Measurements from ENCODE around the gene LATS2.

Gene LATS2

GRCh38 chr13:20991741-20992520 is 69.5 kb downstream of the LATS2 start:
- DNase-seq (ENCODE audit: low read depth) = no peak

GRCh38 chr13:20990910-20991525 is 70.4 kb downstream of the LATS2 start:
- DNase-seq (ENCODE audit: low read depth) = no peak

DNA sequence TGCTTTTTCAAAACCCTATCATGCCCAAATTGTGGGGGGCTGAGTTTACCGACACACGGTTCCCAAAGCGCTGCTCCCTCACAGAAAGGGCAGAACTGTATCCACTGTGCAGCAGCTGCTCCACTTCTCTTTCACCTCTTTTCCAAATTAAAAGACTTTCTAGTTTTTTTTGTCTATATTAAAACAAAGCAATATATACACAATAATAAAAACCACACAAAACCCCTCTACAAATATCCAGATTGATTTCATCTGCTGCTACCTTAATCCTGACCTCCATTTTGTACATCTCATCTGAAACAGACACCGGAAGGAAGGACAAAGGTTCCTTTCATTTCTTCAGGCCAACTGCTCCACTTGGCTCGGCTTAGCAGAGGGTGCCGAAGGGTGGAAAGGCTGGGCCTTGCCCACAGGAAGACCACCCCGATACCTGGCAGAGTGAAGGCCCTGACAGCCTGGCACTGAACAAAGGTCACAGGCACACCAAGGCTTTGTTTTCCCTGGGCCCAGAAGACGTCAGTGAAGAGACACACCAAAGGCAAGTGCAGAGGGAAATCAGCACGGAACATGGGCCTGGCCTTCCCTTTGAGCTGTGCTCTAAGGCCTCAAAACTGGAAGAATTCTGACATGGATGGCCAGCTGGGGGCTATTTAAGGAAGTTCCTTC is 71.6 kb downstream of the LATS2 start:
- no peak for DNase-seq (ENCODE audit: low read depth)

DNA sequence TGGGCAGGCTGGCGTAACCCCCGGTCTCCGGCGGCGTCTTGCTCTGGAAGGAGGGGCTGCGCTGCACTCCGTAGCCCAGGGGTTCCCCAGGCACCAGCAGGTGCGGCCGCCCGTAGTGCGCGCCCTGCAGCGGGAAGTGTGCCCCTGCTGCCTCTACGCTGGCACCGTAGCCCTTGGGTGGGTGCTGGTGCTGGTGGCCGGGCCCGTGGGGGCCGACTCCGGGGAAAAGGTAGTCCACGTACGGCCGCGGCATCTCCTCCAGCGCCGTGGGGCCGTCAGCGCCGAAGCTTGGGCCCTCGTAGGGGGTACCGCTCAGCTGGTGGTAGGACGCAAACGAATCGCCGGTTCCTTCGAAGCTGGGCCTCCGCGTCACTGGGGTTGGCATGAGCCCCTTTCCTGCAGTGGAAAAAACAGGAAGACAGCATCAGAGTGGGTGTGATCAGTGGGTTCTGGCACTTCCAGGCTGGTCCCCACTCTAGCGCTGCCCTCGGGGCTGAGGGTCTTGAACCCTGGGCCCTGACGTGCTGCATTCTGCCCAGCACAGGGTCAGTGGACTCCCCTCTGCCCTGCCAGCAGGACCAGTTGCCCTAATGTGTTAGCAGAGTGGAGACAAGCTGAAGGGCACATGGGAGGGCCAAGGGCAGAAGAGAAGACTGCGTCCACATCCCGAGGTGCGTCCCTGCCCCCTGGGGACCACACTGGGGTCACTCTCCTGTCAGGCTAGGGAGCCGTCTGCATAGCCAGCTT is 72.3 kb downstream of the LATS2 start:
- no peak for DNase-seq (ENCODE audit: low read depth)

DNA sequence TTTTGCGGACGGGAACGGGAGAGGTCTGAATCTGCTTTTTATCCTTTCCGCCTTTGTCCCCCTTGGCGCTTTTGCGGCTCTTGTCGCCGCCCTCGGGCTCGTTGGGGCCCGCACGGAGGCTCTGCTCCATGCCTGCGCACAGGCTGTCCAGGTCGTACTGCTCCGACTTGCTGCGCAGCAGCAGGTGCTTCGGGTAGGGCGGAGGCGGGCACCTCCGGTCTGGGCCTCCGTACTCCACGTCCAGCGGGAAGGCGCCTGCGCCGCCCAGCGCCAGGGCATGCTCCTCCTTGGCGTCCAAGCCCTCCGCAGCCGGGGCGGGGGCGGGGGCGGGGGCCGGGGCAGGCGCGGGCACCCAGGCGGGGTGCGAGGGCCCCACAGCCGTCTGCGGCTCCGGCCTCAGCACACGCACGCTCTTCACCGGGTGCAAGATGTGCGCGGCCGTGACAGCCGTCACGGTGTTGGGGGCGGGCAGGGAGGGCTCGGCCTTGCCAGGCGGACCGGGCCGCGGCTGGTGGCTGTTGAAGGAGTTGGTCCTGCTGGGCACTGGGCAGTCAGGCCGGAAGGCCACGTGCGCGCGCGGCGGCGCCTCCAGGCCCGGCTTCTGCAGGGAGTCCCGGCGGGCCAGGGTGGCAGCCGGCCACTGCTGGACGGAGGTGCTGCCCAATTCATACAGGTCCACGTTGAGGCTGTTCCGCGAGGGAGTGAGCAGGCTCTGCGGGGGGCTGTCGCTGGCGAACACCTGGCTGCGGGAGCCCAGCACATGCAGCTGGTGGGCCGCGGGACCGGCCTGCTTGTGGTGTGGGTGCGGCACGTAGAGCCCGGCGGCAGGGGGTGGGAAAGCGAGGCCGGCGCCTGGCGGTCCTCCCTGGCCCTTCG is 73.1 kb downstream of the LATS2 start:
- no peak for DNase-seq (ENCODE audit: low read depth)

DNA sequence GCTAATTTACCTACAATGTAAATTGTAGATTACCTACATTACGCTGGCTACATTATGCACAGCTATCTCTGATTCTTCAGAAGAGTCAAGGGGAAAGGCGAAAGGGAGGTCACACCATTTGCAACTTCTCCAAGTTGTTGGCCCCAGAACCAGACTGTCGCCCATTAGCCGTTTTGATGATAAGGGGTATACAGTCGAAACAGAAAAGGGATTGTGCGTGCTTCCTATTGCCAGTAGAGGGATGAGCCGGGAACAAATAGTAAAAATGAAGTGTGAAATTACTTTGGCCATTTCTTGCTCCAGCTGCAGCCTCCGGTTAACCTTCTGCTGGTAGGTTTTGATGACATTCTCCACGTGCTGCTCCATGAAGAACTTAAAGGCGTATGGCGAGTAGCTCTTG is 73.8 kb downstream of the LATS2 start:
- DNase-seq (ENCODE audit: low read depth) = no peak

DNA sequence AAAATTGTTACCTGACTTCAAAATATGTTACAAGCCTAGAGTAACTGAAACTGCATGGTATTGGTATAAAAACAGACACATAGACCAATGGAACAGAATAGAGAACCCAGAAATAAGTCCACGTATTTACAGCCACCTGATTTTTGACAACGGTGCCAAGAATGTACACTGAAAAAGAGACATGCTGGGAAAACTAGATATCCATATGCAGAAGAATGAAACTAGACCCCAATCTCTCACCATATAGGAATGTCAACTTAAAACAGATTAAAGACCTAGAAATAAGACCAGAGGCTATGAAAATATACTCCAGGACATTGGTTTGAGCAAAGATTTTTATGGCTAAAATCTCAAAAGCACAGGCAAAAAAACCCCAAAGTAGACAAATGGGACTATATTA is 76.5 kb downstream of the LATS2 start:
- no peak for DNase-seq (ENCODE audit: low read depth)

- no peak for DNase-seq (ENCODE audit: low read depth)
These were observed 78.0 kb downstream of the LATS2 start for GRCh38 chr13:20983386-20983785.

GRCh38 chr13:20981370-20982095 is 79.9 kb downstream of the LATS2 start:
- no peak for DNase-seq (ENCODE audit: low read depth)

GRCh38 chr13:20980899-20981298 is 80.5 kb downstream of the LATS2 start:
- DNase-seq (ENCODE audit: low read depth) = no peak

- DNase-seq (ENCODE audit: low read depth) = no peak
These were observed 81.0 kb downstream of the LATS2 start for GRCh38 chr13:20980430-20980829.

DNA sequence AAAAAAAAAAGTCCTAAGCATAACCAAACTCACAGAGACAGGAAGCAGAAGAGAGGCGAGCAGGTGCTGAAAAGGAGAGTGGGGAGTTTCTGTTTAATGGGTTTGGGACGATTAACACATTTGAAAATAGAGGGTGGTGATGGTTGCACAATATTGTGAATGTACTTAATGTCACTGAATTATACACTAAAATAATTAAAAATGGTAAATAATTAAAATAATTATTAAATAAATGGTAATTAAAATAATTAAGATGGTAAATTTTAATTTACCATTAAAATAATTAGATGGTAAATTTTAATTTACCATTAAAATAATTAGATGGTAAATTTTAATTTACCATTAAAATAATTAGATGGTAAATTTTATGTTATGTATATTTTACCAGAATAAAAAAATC is 84.0 kb downstream of the LATS2 start:
- no peak for DNase-seq (ENCODE audit: low read depth)

DNA sequence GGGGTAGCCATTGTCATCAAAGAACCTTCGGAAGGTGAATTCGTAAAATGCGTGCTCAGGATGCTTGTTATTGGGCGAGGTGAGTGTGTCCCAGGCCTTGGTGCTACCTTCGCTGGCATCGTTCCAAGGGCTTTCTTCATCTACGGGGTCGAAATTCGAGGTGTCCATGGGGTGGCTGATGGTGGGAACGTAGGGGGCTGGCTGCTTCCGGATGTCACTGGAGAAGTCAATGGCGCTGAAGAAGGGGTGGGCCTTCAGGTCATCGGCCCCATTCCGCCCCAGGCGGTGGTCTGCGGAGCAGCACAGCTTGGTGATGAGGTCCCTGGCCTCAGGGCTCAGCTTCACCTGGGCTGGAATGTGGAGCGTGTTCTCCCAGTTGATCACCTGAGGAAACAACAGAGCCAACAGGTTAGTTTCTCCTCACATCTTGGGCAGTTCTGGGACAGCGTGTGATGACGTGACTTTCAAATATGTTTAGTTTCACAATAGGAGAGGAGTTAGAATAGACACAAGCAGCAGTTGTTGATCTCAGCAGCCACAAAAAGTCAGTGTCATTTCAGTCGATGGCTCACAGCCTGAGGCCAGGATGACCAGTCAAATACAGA is 86.3 kb downstream of the LATS2 start:
- DNase-seq (ENCODE audit: low read depth) = no peak

GRCh38 chr13:20973886-20974425 is 87.4 kb downstream of the LATS2 start:
- no peak for DNase-seq (ENCODE audit: low read depth)

- no peak for DNase-seq (ENCODE audit: low read depth)
These were observed 88.7 kb downstream of the LATS2 start for GRCh38 chr13:20972731-20973130.

GRCh38 chr13:20969182-20969581 is 92.2 kb downstream of the LATS2 start:
- peak; percentile 59 for DNase-seq (ENCODE audit: low read depth)

DNA sequence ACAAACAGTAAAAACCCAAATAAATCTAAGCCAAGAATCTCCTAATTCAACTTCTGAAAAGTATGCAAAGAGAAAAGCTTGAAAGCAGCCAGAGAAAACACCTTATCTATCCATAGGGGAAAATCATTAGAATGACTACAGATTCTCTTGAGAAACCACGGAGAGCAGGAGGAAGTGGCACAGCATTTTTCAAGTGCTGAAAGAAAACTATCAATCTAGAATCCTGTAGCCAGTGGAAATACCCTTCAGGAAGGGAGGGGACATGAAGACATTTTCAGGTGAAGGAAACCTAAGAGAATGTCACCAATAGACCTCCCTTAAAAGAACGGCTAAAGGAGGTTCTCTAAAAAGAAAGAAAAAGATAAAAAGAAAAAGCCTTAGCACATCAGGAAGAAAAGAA is 92.6 kb downstream of the LATS2 start:
- DNase-seq (ENCODE audit: low read depth) = no peak

DNA sequence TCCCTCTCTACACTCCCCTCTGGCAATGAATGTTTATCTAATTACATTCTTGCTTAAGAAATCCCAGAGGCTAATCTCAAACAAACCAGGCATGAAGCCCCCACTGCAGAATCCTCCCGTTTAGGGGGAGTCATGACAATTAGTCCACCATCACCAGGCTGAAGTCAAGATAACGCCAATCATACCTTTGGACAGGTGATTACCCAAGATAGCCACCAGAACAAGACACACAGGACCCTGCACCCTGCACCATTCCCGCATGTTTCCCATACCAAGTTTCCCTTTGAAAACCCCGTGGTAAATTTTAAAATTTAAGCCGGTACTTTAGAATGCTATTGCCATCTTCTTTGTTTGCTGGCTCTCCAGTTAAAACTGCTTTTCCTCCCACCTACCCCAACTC is 94.0 kb downstream of the LATS2 start:
- DNase-seq (ENCODE audit: low read depth) = no peak

DNA sequence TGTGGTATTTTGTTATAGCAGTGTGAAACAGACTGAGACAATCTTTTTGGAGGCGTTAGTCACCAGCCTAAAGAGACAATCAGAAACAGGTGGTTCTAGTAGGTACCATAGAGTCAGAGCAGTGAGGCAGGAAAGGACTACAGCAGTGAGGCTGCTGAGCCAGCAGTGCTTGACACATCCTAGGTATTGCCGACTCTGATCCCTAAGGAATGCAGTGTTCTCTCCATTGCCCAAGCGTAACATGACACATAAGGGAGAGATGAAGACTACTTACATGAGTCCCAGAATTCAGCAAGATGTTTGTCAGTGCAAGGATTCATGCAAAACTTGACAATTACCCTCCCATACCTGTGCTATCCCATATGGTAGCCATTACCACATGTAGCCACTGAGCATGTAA is 96.5 kb downstream of the LATS2 start:
- no peak for DNase-seq (ENCODE audit: low read depth)

DNA sequence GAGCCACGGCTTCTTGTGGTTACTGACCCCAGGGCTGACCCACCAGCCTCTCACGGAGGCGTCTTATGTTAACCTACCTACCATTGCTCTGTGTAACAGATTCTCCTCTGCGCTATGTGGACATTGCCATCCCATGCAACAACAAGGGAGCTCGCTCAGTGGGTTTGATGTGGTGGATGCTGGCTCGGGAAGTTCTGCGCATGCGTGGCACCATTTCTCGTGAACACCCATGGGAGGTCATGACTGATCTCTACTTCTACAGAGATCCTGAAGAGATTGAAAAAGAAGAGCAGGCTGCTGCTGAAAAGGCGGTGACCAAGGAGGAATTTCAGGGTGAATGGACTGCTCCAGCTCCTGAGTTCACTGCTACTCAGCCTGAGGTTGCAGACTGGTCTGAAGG is 99.7 kb downstream of the LATS2 start:
- DNase-seq (ENCODE audit: low read depth) = peak; percentile 3

Measured in stromal cell of bone marrow (primary cell).